VCaP (cell line): ENCODE data around the gene CHD9.

Experiments used
- H3K27ac ChIP-seq: fragments of 450-650 bp; 2 replicates; pipeline ENCODE4 v1.5.1; 2017
- TF ChIP-seq, protein P1 (sequence below): fragments of 450-650 bp; conservative IDR thresholded peaks from 2 replicates; pipeline ENCODE4 v1.5.1; 2017; ENCODE audit warnings: mild to moderate bottlenecking, moderate library complexity

Gene CHD9

DNA sequence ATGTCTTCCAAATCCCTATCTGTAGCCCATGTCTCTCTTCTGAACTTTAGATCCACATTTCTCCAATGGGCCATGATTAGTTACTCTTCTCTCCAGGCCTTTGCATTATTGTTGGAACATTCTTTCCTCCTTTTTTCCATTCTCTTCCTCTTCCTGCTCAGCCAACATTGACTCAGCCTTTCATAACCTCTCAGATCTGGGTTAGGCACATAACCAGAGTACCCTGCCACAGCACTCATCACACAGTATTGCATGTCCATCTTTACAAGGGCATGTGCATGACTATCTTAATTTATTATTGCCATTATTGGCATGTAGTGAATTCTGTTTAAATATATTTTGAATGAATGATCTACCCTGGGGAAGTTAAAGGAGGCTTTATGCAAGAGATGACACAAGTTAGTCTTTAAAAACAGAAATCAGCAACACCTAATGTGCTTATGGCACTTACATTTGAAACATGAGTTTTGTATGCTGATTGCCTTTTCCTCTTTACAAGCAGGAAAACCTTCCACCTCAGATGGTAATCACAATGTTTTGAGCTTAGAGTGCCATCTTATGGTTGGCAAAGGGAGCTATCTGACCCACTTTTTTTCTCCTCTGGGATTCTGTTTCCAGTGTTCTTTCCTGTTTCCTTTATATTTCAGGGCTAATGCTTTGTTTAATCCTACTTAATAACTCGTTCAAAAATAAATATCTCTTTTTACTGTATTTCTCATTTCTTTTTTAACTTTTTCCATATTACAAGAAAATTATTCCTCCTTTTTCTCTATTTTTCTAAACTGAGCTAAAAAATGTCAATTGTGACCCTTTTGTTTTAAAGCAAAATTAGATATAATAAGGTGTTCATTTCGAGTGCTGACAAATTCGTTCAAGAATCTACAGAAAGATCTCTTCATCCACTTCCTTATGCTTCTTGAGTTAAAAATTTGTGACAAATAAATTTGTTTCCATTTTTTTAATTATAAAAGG, 228.5 kb downstream of the CHD9 start:
- TF ChIP-seq, protein P1, sequence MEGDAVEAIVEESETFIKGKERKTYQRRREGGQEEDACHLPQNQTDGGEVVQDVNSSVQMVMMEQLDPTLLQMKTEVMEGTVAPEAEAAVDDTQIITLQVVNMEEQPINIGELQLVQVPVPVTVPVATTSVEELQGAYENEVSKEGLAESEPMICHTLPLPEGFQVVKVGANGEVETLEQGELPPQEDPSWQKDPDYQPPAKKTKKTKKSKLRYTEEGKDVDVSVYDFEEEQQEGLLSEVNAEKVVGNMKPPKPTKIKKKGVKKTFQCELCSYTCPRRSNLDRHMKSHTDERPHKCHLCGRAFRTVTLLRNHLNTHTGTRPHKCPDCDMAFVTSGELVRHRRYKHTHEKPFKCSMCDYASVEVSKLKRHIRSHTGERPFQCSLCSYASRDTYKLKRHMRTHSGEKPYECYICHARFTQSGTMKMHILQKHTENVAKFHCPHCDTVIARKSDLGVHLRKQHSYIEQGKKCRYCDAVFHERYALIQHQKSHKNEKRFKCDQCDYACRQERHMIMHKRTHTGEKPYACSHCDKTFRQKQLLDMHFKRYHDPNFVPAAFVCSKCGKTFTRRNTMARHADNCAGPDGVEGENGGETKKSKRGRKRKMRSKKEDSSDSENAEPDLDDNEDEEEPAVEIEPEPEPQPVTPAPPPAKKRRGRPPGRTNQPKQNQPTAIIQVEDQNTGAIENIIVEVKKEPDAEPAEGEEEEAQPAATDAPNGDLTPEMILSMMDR = peak; percentile 71
- H3K27ac ChIP-seq = peak overlapping the region; percentile 50

DNA sequence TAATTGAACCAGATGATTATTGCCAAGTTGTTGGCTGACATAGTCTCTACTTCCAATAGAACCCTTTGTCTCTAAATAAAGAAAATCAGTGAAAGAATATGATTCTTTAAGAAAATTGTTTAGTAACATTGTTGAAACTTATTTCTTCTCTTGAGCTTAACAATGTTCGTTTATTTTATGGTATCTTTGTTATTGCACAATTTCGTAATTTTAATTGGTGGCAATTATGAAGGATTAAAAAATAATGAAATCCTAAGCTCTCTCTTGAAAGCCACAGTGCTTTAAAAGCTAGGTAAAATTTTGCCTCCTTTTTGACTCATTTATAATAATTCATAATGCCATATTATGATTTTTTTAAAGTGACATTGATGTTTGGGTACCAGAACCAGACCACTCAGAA, 230.4 kb downstream of the CHD9 start:
- H3K27ac ChIP-seq = no peak overlapping the region
- TF ChIP-seq, protein P1 = no peak

DNA sequence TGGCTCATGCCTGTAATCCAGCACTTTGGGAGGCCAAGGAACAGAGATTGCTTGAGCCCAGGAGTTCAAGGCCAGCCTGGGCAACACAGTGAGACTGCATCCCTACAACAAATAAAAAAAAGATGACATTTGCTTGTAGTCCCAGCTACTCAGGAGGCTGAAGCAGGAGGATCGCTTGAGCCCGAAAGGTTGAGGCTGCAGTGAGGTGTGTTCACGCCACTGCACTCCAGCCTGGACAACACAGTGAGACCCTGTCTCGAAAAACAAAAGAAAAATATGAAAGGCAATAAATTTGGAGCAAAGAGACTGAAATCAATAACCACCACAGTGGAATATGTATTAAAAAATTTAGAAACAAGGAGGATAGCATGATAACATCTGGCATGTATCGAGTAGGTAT, 235.7 kb downstream of the CHD9 start:
- H3K27ac ChIP-seq = peak overlapping the region; percentile 22; the same call in 1 of the 2 replicates
- TF ChIP-seq, protein P1 = no peak

DNA sequence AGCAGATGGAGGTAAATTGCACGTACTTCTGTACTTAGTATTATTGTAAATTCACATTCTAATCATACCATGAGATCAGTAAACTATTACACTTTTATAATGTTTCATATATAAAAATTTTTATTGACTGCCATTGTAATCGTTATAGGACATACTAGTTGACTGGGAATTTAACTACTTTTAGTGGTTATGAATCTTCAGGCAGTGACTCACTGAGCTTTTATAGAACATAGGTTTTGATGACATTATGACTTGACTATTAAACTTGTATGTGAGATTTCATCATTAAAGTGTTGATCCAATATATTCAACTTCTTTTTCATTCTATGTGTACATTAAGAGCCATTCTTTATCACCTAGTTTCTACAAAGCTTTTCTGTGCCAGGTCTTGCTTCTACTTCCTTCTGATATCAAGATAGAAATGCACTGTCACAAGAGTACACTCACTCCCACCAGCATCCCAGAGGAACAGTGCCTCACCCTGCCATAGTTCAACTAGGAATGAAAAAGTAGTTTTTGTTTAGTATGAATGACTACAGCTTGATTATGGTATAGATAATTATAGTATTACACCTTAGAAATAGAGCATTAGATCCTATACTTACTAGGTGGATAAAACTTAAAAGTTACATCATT, 237.1 kb downstream of the CHD9 start:
- peak overlapping the region; percentile 22; the same call in 1 of the 2 replicates for H3K27ac ChIP-seq
- TF ChIP-seq, protein P1 = no peak

DNA sequence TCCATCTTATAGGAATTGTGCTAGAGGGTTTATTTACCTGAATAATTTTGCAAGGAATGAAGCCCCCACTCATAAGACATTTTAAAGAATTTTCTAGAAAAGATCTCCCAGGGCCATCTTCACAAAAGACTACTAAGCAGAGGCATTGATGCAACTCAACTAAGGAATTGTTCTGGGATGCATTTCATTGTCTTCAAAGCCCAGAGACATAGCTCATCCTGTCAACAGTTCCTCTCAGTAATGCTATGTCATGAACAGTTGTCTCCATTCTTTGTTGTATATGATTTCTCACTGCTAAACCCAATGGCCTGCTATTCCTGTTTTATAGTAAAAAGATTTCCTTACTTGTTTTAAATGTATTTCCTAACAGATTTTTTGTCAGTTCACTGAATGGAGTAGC, 242.7 kb downstream of the CHD9 start:
- TF ChIP-seq, protein P1 = no peak
- H3K27ac ChIP-seq = no peak overlapping the region

DNA sequence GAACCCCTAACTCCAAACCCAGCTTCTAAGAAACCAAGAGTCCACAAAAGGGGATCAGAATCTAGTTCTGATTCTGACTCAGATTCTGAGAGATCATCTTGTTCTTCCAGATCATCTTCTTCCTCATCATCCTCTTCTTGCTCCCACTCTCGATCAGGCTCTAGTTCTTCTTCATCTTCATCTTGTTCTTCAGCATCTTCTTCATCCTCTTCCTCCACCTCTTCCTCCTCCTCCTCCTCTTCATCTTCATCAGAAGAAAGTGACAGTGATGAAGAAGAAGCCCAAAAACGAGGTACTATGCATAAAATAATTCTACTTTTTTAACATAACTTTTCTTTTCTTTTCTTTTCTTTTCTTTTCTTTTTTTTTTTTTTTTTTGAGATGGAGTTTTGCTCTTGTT, 249.5 kb downstream of the CHD9 start:
- no peak overlapping the region for H3K27ac ChIP-seq
- TF ChIP-seq, protein P1 = no peak

DNA sequence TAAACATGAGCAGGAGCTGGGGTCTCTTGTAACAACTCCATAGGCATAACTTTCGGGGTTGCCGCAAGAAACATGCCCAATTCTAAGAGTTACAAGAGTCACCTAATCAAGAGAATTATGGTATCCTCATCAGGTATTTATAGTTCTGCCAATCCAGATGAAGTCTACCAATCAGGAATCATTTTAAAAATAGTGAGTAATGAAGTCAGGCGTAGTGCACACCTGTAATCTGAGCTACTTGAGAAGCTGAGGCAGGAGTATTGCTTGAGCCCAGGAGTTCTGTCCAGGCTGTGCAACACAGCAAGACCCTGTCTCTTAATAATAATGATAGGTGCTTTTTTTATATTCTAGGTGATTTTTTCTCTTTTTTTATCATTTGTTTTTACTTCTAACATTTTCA, 251.0 kb downstream of the CHD9 start:
- TF ChIP-seq, protein P1 = no peak
- H3K27ac ChIP-seq = no peak overlapping the region
